Measurements from ENCODE around the gene POLL. TPM values are rescaled to one million over a fixed set of nuclear protein-coding genes. Genes with fewer than 3 reads are reported as not detected.

The POLL gene
- total RNA-seq, 1 experiment from 2014 or later, result 51.3 TPM

- Histone ChIP-seq H2AFZ (ENCODE audit: low read depth, low read length, poor library complexity, severe bottlenecking) (no peak overlapping the region), H3K4me1 (ENCODE audit: control insufficient read depth in 1 of 2, insufficient read depth in 2 of 2, low read length in 2 of 2) (peaks cover 6 to 12% of the 10 kb centered on the region in 2 experiments; a peak in 3 of 4 replicates), H3K27ac (ENCODE audit: low read depth, low read length) (no peak overlapping the region), H4K20me1 (ENCODE audit: insufficient read depth) (no peaks in the 10 kb centered on the region), H3K9me2 (ENCODE audit: insufficient read depth) (no peaks in the 10 kb centered on the region), H3K9me3 (ENCODE audit: control insufficient read depth in 1 of 2, insufficient read depth in 1 of 2, low read depth in 1 of 2, low read length in 2 of 2) (no peaks in the 10 kb centered on the region), H3K4me2 (ENCODE audit: low read length) (0 out of 2 replicates have a peak overlapping the region, but pooled peaks have one; percentile 44), H3K79me2 (ENCODE audit: insufficient read depth, low read length) (no peaks in the 10 kb centered on the region), H3K36me3 (ENCODE audit: control insufficient read depth in 1 of 2, insufficient read depth in 2 of 2, low read length in 2 of 2) (0 out of 4 replicates have a peak, but pooled peaks cover 0 to 3% of the 10 kb centered on the region in 2 experiments), H3K9ac (ENCODE audit: low read length) (no peak overlapping the region), H3K27me3 (ENCODE audit: insufficient read depth, low read length) (no peaks in the 10 kb centered on the region), H3K4me3 (replicated peaks in 1 of 2; ENCODE audit: low read depth in 1 of 2, low read length in 2 of 2) (no peak overlapping the region)
- BruUV-seq (replicated peaks), result no TSS peak
- ChIA-PET RAD21 (ENCODE audit: low non-redundant PET in 1 of 2, low total read pairs in 2 of 2, uncharacterized antibody in 2 of 2, unreplicated experiment in 2 of 2) (no interaction called here), POLR2A (no interaction called here), CTCF (interaction anchor here (1.6 kb wide), 1 partner anchor 14 kb away, joined by 4 read pairs; no protein-coding TSS in a partner anchor)
- ATAC-seq (no peak), DNase-seq (ENCODE audit: low read depth, low spot score) (no peak)
- intact Hi-C loops (cut with micrococcal nuclease), result no loop called here
- TF ChIP-seq SRF (IDR thresholded peaks at IDR 0.05; ENCODE audit: low read depth), result no peak
- no peak for TF ChIP-seq SIN3A (IDR thresholded peaks at IDR 0.05; ENCODE audit: low read depth)
- TF ChIP-seq EZH2 (IDR thresholded peaks at IDR 0.05), result no peak
- no peak for TF ChIP-seq CTCF (IDR thresholded peaks at IDR 0.05 in 2 of 3, conservative IDR thresholded peaks at IDR 0.05 in 1 of 3; ENCODE audit: borderline replicate concordance in 1 of 3, insufficient read depth in 1 of 3, low read depth in 2 of 3, low read length in 2 of 3)
- TF ChIP-seq ZFX (IDR thresholded peaks at IDR 0.05), result no peak
- TF ChIP-seq RAD21 (IDR thresholded peaks at IDR 0.05; ENCODE audit: low read depth), result no peak
- no peak for TF ChIP-seq FOSL1 (IDR thresholded peaks at IDR 0.05; ENCODE audit: low read depth)
- TF ChIP-seq EGR1 (IDR thresholded peaks at IDR 0.05; ENCODE audit: low read depth), result no peak
- TF ChIP-seq YY1 (IDR thresholded peaks at IDR 0.05; ENCODE audit: extremely low read depth, insufficient replicate concordance, low read depth, low read length), result no peak
- no peak for TF ChIP-seq ZNF274 (IDR thresholded peaks at IDR 0.05; ENCODE audit: low read depth, low read length)
- TF ChIP-seq CBX3 (IDR thresholded peaks at IDR 0.05; ENCODE audit: low read depth), result no peak
- TF ChIP-seq MAX (IDR thresholded peaks at IDR 0.05), result no peak
Observed at GRCh38 chr10:101557541-101557940, 30.5 kb downstream of the POLL start.
